Activated naive CD8-positive, alpha-beta T cell treated with anti-CD3 and anti-CD28 coated beads for 36 hours (primary cell): ENCODE data around the gene C15orf62. TPM values are rescaled to one million over a fixed set of nuclear protein-coding genes. Genes with fewer than 3 reads are reported as not detected.

Experiments
- DNase-seq: peaks from one replicate; pipeline ENCODE4 v3.0.0; 2021
- H3K27ac Mint-ChIP-seq: one replicate; pipeline ENCODE4 v1.8.0; 2022; ENCODE audit warnings: mild to moderate bottlenecking, moderate library complexity, mixed read lengths
- H3K27me3 Mint-ChIP-seq: one replicate; pipeline ENCODE4 v1.8.0; 2022; ENCODE audit warnings: mild to moderate bottlenecking, mixed read lengths
- H3K36me3 Mint-ChIP-seq: one replicate; pipeline ENCODE4 v1.8.0; 2021; ENCODE audit warnings: mild to moderate bottlenecking, mixed read lengths
- H3K4me1 Mint-ChIP-seq: one replicate; pipeline ENCODE4 v1.8.0; 2021; ENCODE audit warnings: mixed read lengths
- H3K4me3 Mint-ChIP-seq: one replicate; pipeline ENCODE4 v1.8.0; 2022; ENCODE audit warnings: mild to moderate bottlenecking, moderate library complexity, mixed read lengths
- H3K9me3 Mint-ChIP-seq: one replicate; pipeline ENCODE4 v1.8.0; 2022; ENCODE audit warnings: mixed read lengths
- total RNA-seq, 2 experiments: library from RNA; stranded (reverse); gene quantifications; one replicate each; pipeline ENCODE4 v1.2.3, GENCODE V29; 2021

C15orf62 gene
- total RNA-seq, 2 experiments from 2014 or later = 0.43 to 0.50 TPM

GRCh38 chr15:40807888-40808461 is 38.2 kb downstream of the C15orf62 start:
- peak overlapping the region; percentile 98 for H3K27ac Mint-ChIP-seq
- H3K4me3 Mint-ChIP-seq = peak overlapping the region; percentile 94
- H3K36me3 Mint-ChIP-seq = peaks cover 9% of the 10 kb centered on the region
- H3K4me1 Mint-ChIP-seq = peaks cover 21% of the 10 kb centered on the region
- no peaks in the 10 kb centered on the region for H3K27me3 Mint-ChIP-seq
- H3K9me3 Mint-ChIP-seq = no peaks in the 10 kb centered on the region
- no peak for DNase-seq

GRCh38 chr15:40808861-40809450 is 39.2 kb downstream of the C15orf62 start:
- Mint-ChIP-seq H3K36me3 (peaks cover 9% of the 10 kb centered on the region), H3K9me3 (no peaks in the 10 kb centered on the region), H3K27ac (no peak overlapping the region), H3K27me3 (no peaks in the 10 kb centered on the region), H3K4me1 (peaks cover 16% of the 10 kb centered on the region), H3K4me3 (peak overlapping the region; percentile 94)
- no peak for DNase-seq

GRCh38 chr15:40812721-40813425 is 43.1 kb downstream of the C15orf62 start:
- DNase-seq = no peak
- H3K36me3 Mint-ChIP-seq = peaks cover 3% of the 10 kb centered on the region
- peaks cover 10% of the 10 kb centered on the region for H3K4me1 Mint-ChIP-seq
- H3K4me3 Mint-ChIP-seq = no peak overlapping the region
- no peak overlapping the region for H3K27ac Mint-ChIP-seq
- no peaks in the 10 kb centered on the region for H3K27me3 Mint-ChIP-seq
- H3K9me3 Mint-ChIP-seq = no peaks in the 10 kb centered on the region

GRCh38 chr15:40815042-40815698 is 45.4 kb downstream of the C15orf62 start:
- no peak overlapping the region for H3K27ac Mint-ChIP-seq

GRCh38 chr15:40819048-40819447 is 49.3 kb downstream of the C15orf62 start:
- Mint-ChIP-seq H3K36me3 (no peaks in the 10 kb centered on the region), H3K27me3 (peaks cover 2% of the 10 kb centered on the region), H3K27ac (no peak overlapping the region), H3K4me3 (no peak overlapping the region), H3K9me3 (no peaks in the 10 kb centered on the region), H3K4me1 (no peaks in the 10 kb centered on the region)
- DNase-seq = no peak

More at GRCh38 chr15:40815042-40815698, 45.4 kb downstream of the C15orf62 start:
- no peaks in the 10 kb centered on the region for H3K9me3 Mint-ChIP-seq
- no peak for DNase-seq
- H3K4me3 Mint-ChIP-seq = no peak overlapping the region
- no peaks in the 10 kb centered on the region for H3K4me1 Mint-ChIP-seq
- peaks cover 2% of the 10 kb centered on the region for H3K36me3 Mint-ChIP-seq
- H3K27me3 Mint-ChIP-seq = no peaks in the 10 kb centered on the region

GRCh38 chr15:40821195-40821594 is 51.4 kb downstream of the C15orf62 start:
- no peaks in the 10 kb centered on the region for H3K9me3 Mint-ChIP-seq
- peaks cover 5% of the 10 kb centered on the region for H3K27me3 Mint-ChIP-seq
- H3K4me3 Mint-ChIP-seq = no peak overlapping the region
- H3K36me3 Mint-ChIP-seq = no peaks in the 10 kb centered on the region
- no peaks in the 10 kb centered on the region for H3K4me1 Mint-ChIP-seq
- no peak overlapping the region for H3K27ac Mint-ChIP-seq
- no peak for DNase-seq

Other genes starting within 250 kb of the C15orf62 start
- 10 to 100 TPM; 21.3 to 27.3 TPM for gene CCDC32, start 204.9 kb upstream of the C15orf62 start, total RNA-seq
- gene RPUSD2, start 200.7 kb upstream of the C15orf62 start, total RNA-seq = 10 to 100 TPM; 22.9 to 26.1 TPM
- 10 to 100 TPM; 23.8 to 24.5 TPM for gene KNL1, start 175.7 kb upstream of the C15orf62 start, total RNA-seq
- gene RAD51, start 74.8 kb upstream of the C15orf62 start, total RNA-seq = 10 to 100 TPM; 67.7 to 69.6 TPM
- 10 to 100 TPM; 32.0 to 32.4 TPM for gene RMDN3, start 14.7 kb upstream of the C15orf62 start, total RNA-seq
- 10 to 100 TPM; 35.2 to 35.9 TPM for gene GCHFR, start 5.9 kb upstream of the C15orf62 start, total RNA-seq
- 10 to 100 TPM; 20.1 to 20.8 TPM for gene ZFYVE19, start 37.1 kb downstream of the C15orf62 start, total RNA-seq
- gene DNAJC17, start 37.5 kb downstream of the C15orf62 start, total RNA-seq = 10 to 100 TPM; 39.8 to 41.7 TPM
- gene PPP1R14D, start 58.7 kb downstream of the C15orf62 start, total RNA-seq = not detected
- gene SPINT1, start 74.1 kb downstream of the C15orf62 start, total RNA-seq = 1 to 10 TPM; 3.4 to 3.5 TPM
- gene RHOV, start 104.3 kb downstream of the C15orf62 start, total RNA-seq = under 1 TPM; 0.45 to 0.50 TPM
- 10 to 100 TPM; 12.1 to 13.2 TPM for gene VPS18, start 124.5 kb downstream of the C15orf62 start, total RNA-seq
- gene DLL4, start 159.4 kb downstream of the C15orf62 start, total RNA-seq = not detected
- gene CHAC1, start 183.5 kb downstream of the C15orf62 start, total RNA-seq = 10 to 100 TPM; 43.9 to 45.8 TPM